Thymus (tissue), 11 donors: Measurements from ENCODE around the gene SSTR5. TPM values are rescaled to one million over a fixed set of nuclear protein-coding genes. Genes with fewer than 3 reads are reported as not detected.

Experiments
- DNase-seq, 9 donors: peaks; one replicate each; pipeline ENCODE4 v3.0.0-alpha.2; 2013; ENCODE audit warnings: low spot score in 9 of 9, low read depth in 6 of 9, missing footprints in 1 of 9
- H3K27ac ChIP-seq, 2 donors: one replicate each; pipeline ENCODE4 v1.5.1; 2013; ENCODE audit warnings: control low read depth in 1 of 2, low read depth in 1 of 2, low read length in 1 of 2, mild to moderate bottlenecking in 1 of 2, moderate library complexity in 1 of 2
- H3K27me3 ChIP-seq, 2 donors: one replicate each; pipeline ENCODE4 v1.5.1; 2013; ENCODE audit warnings: low read length in 1 of 2; ENCODE audit not compliant: control insufficient read depth in 2 of 2, insufficient read depth in 1 of 2
- H3K36me3 ChIP-seq, 2 donors: one replicate each; pipeline ENCODE4 v1.5.1; 2013; ENCODE audit warnings: low read length in 1 of 2, mild to moderate bottlenecking in 1 of 2, moderate library complexity in 1 of 2; ENCODE audit not compliant: control insufficient read depth in 2 of 2, insufficient read depth in 2 of 2
- H3K4me1 ChIP-seq, 2 donors: one replicate each; pipeline ENCODE4 v1.5.1; 2013; ENCODE audit warnings: low read length in 2 of 2; ENCODE audit not compliant: control insufficient read depth in 2 of 2, insufficient read depth in 2 of 2
- H3K4me3 ChIP-seq, 2 donors: one replicate each; pipeline ENCODE4 v1.5.1; 2013; ENCODE audit warnings: low read length in 2 of 2, control low read depth in 1 of 2, mild to moderate bottlenecking in 1 of 2
- H3K9me3 ChIP-seq, 2 donors: one replicate each; pipeline ENCODE4 v1.5.1; 2013; ENCODE audit warnings: low read length in 1 of 2, mild to moderate bottlenecking in 1 of 2; ENCODE audit not compliant: control insufficient read depth in 2 of 2, insufficient read depth in 1 of 2
- WGBS: extraction: QIAGEN DNeasy Blood & Tissue Kit; methylation state at CpG from one replicate; pipeline ENCODE4 v1.1.7; 2013; 5-methylcytosine and 5-hydroxymethylcytosine counted together
- polyA plus RNA-seq: library from polyadenylated mRNA; stranded (reverse); fragments of 200-250 nt; gene quantifications from one replicate; pipeline ENCODE4 v1.2.3, GENCODE V29; 2013
- total RNA-seq: library from RNA; stranded (reverse); fragments of 120-200 nt; gene quantifications from one replicate; pipeline ENCODE4 v1.2.4, GENCODE V29; 2013
- donor health status: healthy.

The SSTR5 gene
- total and polyA plus RNA-seq, 2 donors: not detected

- 77% methylated on average over 14 of the region's 14 CpGs for WGBS
- peaks cover 8 to 34% of the 10 kb centered on the region in 2 donors for H3K27me3 ChIP-seq
- H3K36me3 ChIP-seq: no peaks in the 10 kb centered on the region
These were observed 43.3 kb upstream of the SSTR5 start for GRCh38 chr16:1029259-1029545.

GRCh38 chr16:1030473-1030901 is 42.1 kb upstream of the SSTR5 start:
- Histone ChIP-seq H3K27ac (no peak overlapping the region), H3K4me3 (no peak overlapping the region), H3K27me3 (peaks cover 8 to 31% of the 10 kb centered on the region in 2 donors), H3K9me3 (peaks cover 0 to 1% of the 10 kb centered on the region in 2 donors), H3K4me1 (no peaks in the 10 kb centered on the region), H3K36me3 (no peaks in the 10 kb centered on the region)
- 73% methylated on average over 26 of the region's 26 CpGs for WGBS
- no peak for DNase-seq

More at GRCh38 chr16:1029259-1029545, 43.3 kb upstream of the SSTR5 start:
- H3K27ac ChIP-seq: no peak overlapping the region
- no peak for DNase-seq
- no peak overlapping the region for H3K4me3 ChIP-seq
- H3K9me3 ChIP-seq: peaks cover 0 to 3% of the 10 kb centered on the region in 2 donors
- no peaks in the 10 kb centered on the region for H3K4me1 ChIP-seq

- H3K9me3 ChIP-seq: peaks cover 0 to 1% of the 10 kb centered on the region in 2 donors
- H3K4me1 ChIP-seq: no peaks in the 10 kb centered on the region
- peaks cover 8 to 33% of the 10 kb centered on the region in 2 donors for H3K27me3 ChIP-seq
- 92% methylated on average over 17 of the region's 17 CpGs for WGBS
- H3K27ac ChIP-seq: no peak overlapping the region
- no peaks in the 10 kb centered on the region for H3K36me3 ChIP-seq
- no peak for DNase-seq
- H3K4me3 ChIP-seq: no peak overlapping the region
These were observed 40.9 kb upstream of the SSTR5 start for GRCh38 chr16:1031666-1032065.

- no peaks in the 10 kb centered on the region for H3K4me1 ChIP-seq
- no peak for DNase-seq
- no peak overlapping the region for H3K4me3 ChIP-seq
- peaks cover 6 to 35% of the 10 kb centered on the region in 2 donors for H3K27me3 ChIP-seq
- 94% methylated on average over 2 of the region's 2 CpGs for WGBS
- no peaks in the 10 kb centered on the region for H3K36me3 ChIP-seq
- no peak overlapping the region for H3K27ac ChIP-seq
- H3K9me3 ChIP-seq: peaks cover 0 to 1% of the 10 kb centered on the region in 2 donors
These were observed 39.9 kb upstream of the SSTR5 start for GRCh38 chr16:1032607-1033006.

- no peaks in the 10 kb centered on the region for H3K36me3 ChIP-seq
- H3K4me1 ChIP-seq: no peaks in the 10 kb centered on the region
- no peak overlapping the region for H3K4me3 ChIP-seq
- 94% methylated on average over 3 of the region's 3 CpGs for WGBS
- DNase-seq: no peak
- H3K9me3 ChIP-seq: peaks cover 0 to 1% of the 10 kb centered on the region in 2 donors
- peaks cover 3 to 33% of the 10 kb centered on the region in 2 donors for H3K27me3 ChIP-seq
- no peak overlapping the region for H3K27ac ChIP-seq
These were observed 39.3 kb upstream of the SSTR5 start for GRCh38 chr16:1033128-1033679.

- no peak overlapping the region for H3K4me3 ChIP-seq
- no peaks in the 10 kb centered on the region for H3K4me1 ChIP-seq
- H3K36me3 ChIP-seq: no peaks in the 10 kb centered on the region
- DNase-seq: no peak
- no peak overlapping the region for H3K27ac ChIP-seq
- 89% methylated on average over 6 of the region's 6 CpGs for WGBS
- H3K27me3 ChIP-seq: peaks cover 3 to 24% of the 10 kb centered on the region in 2 donors
- H3K9me3 ChIP-seq: no peaks in the 10 kb centered on the region
These were observed 38.1 kb upstream of the SSTR5 start for GRCh38 chr16:1034230-1035065.

- WGBS: 90% methylated on average over 7 of the region's 7 CpGs
- Histone ChIP-seq H3K4me1 (no peaks in the 10 kb centered on the region), H3K36me3 (no peaks in the 10 kb centered on the region), H3K27ac (no peak overlapping the region), H3K4me3 (no peak overlapping the region), H3K27me3 (peaks cover 3 to 21% of the 10 kb centered on the region in 2 donors), H3K9me3 (no peaks in the 10 kb centered on the region)
- DNase-seq: no peak
These were observed 37.5 kb upstream of the SSTR5 start for GRCh38 chr16:1035066-1035415.

GRCh38 chr16:1036166-1036565 is 36.4 kb upstream of the SSTR5 start:
- no peak overlapping the region for H3K4me3 ChIP-seq
- no peak for DNase-seq
- no peaks in the 10 kb centered on the region for H3K9me3 ChIP-seq
- H3K4me1 ChIP-seq: no peaks in the 10 kb centered on the region
- H3K36me3 ChIP-seq: no peaks in the 10 kb centered on the region
- 73% methylated on average over 15 of the region's 15 CpGs for WGBS
- H3K27me3 ChIP-seq: peaks cover 3 to 17% of the 10 kb centered on the region in 2 donors
- no peak overlapping the region for H3K27ac ChIP-seq

GRCh38 chr16:1036726-1037393 is 35.7 kb upstream of the SSTR5 start:
- H3K4me3 ChIP-seq: no peak overlapping the region
- WGBS: 61% methylated on average over 21 of the region's 21 CpGs
- DNase-seq: no peak
- H3K27ac ChIP-seq: no peak overlapping the region
- H3K9me3 ChIP-seq: no peaks in the 10 kb centered on the region
- peaks cover 0 to 17% of the 10 kb centered on the region in 2 donors for H3K27me3 ChIP-seq
- no peaks in the 10 kb centered on the region for H3K4me1 ChIP-seq
- no peaks in the 10 kb centered on the region for H3K36me3 ChIP-seq
